Astrocyte (in vitro differentiated cells and primary cell): ENCODE data around the gene PLCL2.

Source experiments
- EZH2 ChIP-seq: IDR thresholded peaks from 2 replicates; pipeline ENCODE4 v1.6.1; 2012; ENCODE audit warnings: mild to moderate bottlenecking, low read length, inconsistent platforms; ENCODE audit not compliant: insufficient read depth
- TF ChIP-seq, protein P1 (sequence below): IDR thresholded peaks from 2 replicates; pipeline ENCODE4 v1.5.1; 2011; ENCODE audit warnings: low read depth, mild to moderate bottlenecking, inconsistent platforms, low read length, moderate library complexity; ENCODE audit not compliant: insufficient read depth

DNA sequence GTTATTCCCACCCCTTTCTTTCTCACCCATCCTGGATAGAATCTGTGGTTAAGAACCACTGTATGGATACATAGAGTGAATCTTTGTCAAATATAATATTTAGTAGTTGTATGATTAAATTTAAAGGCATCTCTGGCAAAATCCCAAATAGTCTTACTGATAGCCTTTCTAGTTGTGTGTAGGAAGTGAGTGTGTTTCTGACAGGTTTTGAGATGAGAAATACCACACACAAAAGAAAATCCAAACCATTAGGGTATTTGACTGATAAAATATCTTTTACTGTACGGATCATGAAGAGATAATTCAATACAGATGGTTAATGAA, 44.7 kb upstream of the PLCL2 start:
- TF ChIP-seq, protein P1, sequence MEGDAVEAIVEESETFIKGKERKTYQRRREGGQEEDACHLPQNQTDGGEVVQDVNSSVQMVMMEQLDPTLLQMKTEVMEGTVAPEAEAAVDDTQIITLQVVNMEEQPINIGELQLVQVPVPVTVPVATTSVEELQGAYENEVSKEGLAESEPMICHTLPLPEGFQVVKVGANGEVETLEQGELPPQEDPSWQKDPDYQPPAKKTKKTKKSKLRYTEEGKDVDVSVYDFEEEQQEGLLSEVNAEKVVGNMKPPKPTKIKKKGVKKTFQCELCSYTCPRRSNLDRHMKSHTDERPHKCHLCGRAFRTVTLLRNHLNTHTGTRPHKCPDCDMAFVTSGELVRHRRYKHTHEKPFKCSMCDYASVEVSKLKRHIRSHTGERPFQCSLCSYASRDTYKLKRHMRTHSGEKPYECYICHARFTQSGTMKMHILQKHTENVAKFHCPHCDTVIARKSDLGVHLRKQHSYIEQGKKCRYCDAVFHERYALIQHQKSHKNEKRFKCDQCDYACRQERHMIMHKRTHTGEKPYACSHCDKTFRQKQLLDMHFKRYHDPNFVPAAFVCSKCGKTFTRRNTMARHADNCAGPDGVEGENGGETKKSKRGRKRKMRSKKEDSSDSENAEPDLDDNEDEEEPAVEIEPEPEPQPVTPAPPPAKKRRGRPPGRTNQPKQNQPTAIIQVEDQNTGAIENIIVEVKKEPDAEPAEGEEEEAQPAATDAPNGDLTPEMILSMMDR = no peak
- TF ChIP-seq EZH2 = no peak
